Cardiac muscle cell (in vitro differentiated cells and primary cell): Measurements from ENCODE around the gene NMNAT3. TPM values are rescaled to one million over a fixed set of nuclear protein-coding genes. Genes with fewer than 3 reads are reported as not detected.
A peak's percentile ranks its signal among the peaks of the same experiment; 100 is the strongest.

Experiments used
- DNase-seq, 2 donors: peaks; one replicate each; pipeline versions ENCODE4 v3.0.0 to v3.0.0-alpha.2; 2010 to 2017; ENCODE audit warnings: low read depth in 1 of 2, low spot score in 1 of 2
- H3K27ac ChIP-seq: fragments of 200-600 bp; sonication (generic); 2 replicates; pipeline ENCODE4 v1.5.1; 2016
- H3K27me3 ChIP-seq: fragments of 200-600 bp; sonication (generic); 2 replicates; pipeline ENCODE4 v1.6.0; 2016; ENCODE audit warnings: control low read depth
- H3K36me3 ChIP-seq: fragments of 200-600 bp; sonication (generic); 2 replicates; pipeline ENCODE4 v1.5.1; 2016; ENCODE audit warnings: control low read depth
- H3K4me1 ChIP-seq: fragments of 200-600 bp; sonication (generic); 2 replicates; pipeline ENCODE4 v1.8.1; 2017; ENCODE audit warnings: low read depth, mild to moderate bottlenecking, mixed run types
- H3K4me3 ChIP-seq: fragments of 200-600 bp; sonication (generic); 2 replicates; pipeline ENCODE4 v1.5.1; 2016; ENCODE audit warnings: mild to moderate bottlenecking
- H3K9me3 ChIP-seq: fragments of 200-600 bp; sonication (generic); 2 replicates; pipeline ENCODE4 v1.5.1; 2017; ENCODE audit warnings: low read depth, mild to moderate bottlenecking, control low read depth
- CTCF ChIP-seq: IDR thresholded peaks from 2 replicates; pipeline ENCODE4 v1.5.1; 2012; ENCODE audit warnings: low read depth, mild to moderate bottlenecking, low read length
- polyA plus RNA-seq: library from polyadenylated mRNA; unstranded; fragments of >200 nt; fragmentation: Nextera tagmentation; extraction: Ambion mirVana; gene quantifications from 2 replicates; pipeline ENCODE4 v1.2.1, GENCODE V29; 2016
- total RNA-seq: library from RNA; depleted of rRNA; stranded (reverse); fragments of >200 nt; gene quantifications from 2 replicates; pipeline ENCODE4 v1.2.3, GENCODE V29; 2016

Gene NMNAT3
- total and polyA plus RNA-seq, 2 experiments from 2014 or later = 6.3 to 16.0 TPM

GRCh38 chr3:139560411-139560810 lies 117.4 kb downstream of the NMNAT3 start:
- no peak for DNase-seq
- no peak for TF ChIP-seq CTCF
- H3K36me3 ChIP-seq = no peaks in the 10 kb centered on the region
- H3K4me3 ChIP-seq = no peak overlapping the region
- no peaks in the 10 kb centered on the region for H3K27me3 ChIP-seq
- no peak overlapping the region for H3K27ac ChIP-seq
- H3K4me1 ChIP-seq = no peaks in the 10 kb centered on the region
- H3K9me3 ChIP-seq = no peaks in the 10 kb centered on the region

- H3K27me3 ChIP-seq = no peaks in the 10 kb centered on the region
- H3K36me3 ChIP-seq = no peaks in the 10 kb centered on the region
- TF ChIP-seq CTCF = no peak
- H3K4me1 ChIP-seq = no peaks in the 10 kb centered on the region
- H3K4me3 ChIP-seq = no peak overlapping the region
- H3K9me3 ChIP-seq = no peaks in the 10 kb centered on the region
- H3K27ac ChIP-seq = no peak overlapping the region
- DNase-seq = no peak
Measured at GRCh38 chr3:139559541-139559940, 118.2 kb downstream of the NMNAT3 start.

GRCh38 chr3:139558351-139559266 lies 119.2 kb downstream of the NMNAT3 start:
- no peaks in the 10 kb centered on the region for H3K4me1 ChIP-seq
- DNase-seq = no peak
- H3K27ac ChIP-seq = no peak overlapping the region
- H3K27me3 ChIP-seq = no peaks in the 10 kb centered on the region
- no peaks in the 10 kb centered on the region for H3K9me3 ChIP-seq
- H3K4me3 ChIP-seq = no peak overlapping the region
- H3K36me3 ChIP-seq = no peaks in the 10 kb centered on the region
- TF ChIP-seq CTCF = no peak

GRCh38 chr3:139557041-139557440 lies 120.7 kb downstream of the NMNAT3 start:
- no peak for TF ChIP-seq CTCF
- Histone ChIP-seq H3K4me3 (no peak overlapping the region), H3K4me1 (no peaks in the 10 kb centered on the region)

GRCh38 chr3:139555249-139555648 lies 122.5 kb downstream of the NMNAT3 start:
- Histone ChIP-seq H3K4me3 (no peak overlapping the region), H3K9me3 (no peaks in the 10 kb centered on the region), H3K27me3 (no peaks in the 10 kb centered on the region), H3K27ac (no peak overlapping the region), H3K36me3 (no peaks in the 10 kb centered on the region), H3K4me1 (no peaks in the 10 kb centered on the region)
- no peak for TF ChIP-seq CTCF
- peak in 1 of 2 donors; percentile 53 for DNase-seq

More at GRCh38 chr3:139557041-139557440, 120.7 kb downstream of the NMNAT3 start:
- no peak overlapping the region for H3K27ac ChIP-seq
- no peak for DNase-seq
- H3K9me3 ChIP-seq = no peaks in the 10 kb centered on the region
- H3K27me3 ChIP-seq = no peaks in the 10 kb centered on the region
- H3K36me3 ChIP-seq = no peaks in the 10 kb centered on the region
